Choroid plexus epithelial cell (primary cell): ENCODE results near the gene ZNF425.
"Not testable (repeated sequence)": the region's sequence is repeated elsewhere in the genome, so short reads cannot be mapped to it uniquely, and the experiment has no call there.

ENCODE experiments used
- DNase-seq: peaks from one replicate; pipeline ENCODE4 v3.0.0-alpha.2; 2010; ENCODE audit warnings: low read depth
- H3K4me3 ChIP-seq: 2 replicates; pipeline ENCODE4 v1.5.1; 2011; ENCODE audit warnings: low read depth, mild to moderate bottlenecking, control low read depth, low read length, moderate library complexity
- CTCF ChIP-seq: conservative IDR thresholded peaks from 2 replicates; pipeline ENCODE4 v1.5.1; 2011; ENCODE audit warnings: low read depth, mild to moderate bottlenecking, control low read depth, inconsistent platforms, low read length, moderate library complexity

Gene ZNF425

GRCh38 chr7:149147072-149147751 lies 21.1 kb upstream of the ZNF425 start, which contains the start of gene ZNF398:
TSS of gene ZNF398 (plus strand) at chr7:149147453. CDS start at chr7:149147743, 290 bp downstream.
- peak; percentile 45 for TF ChIP-seq CTCF
- peak; percentile 78 for DNase-seq
- peak within 1 kb of the TSS; percentile 86 for H3K4me3 ChIP-seq

GRCh38 chr7:149145031-149145845 lies 19.1 kb upstream of the ZNF425 start:
- no peak for DNase-seq
- TF ChIP-seq CTCF = no peak
- no peak overlapping the region for H3K4me3 ChIP-seq

- not testable (repeated sequence) for H3K4me3 ChIP-seq
These were observed 18.4 kb upstream of the ZNF425 start for GRCh38 chr7:149144436-149144922.

GRCh38 chr7:149141893-149142292 lies 15.8 kb upstream of the ZNF425 start:
- TF ChIP-seq CTCF = no peak
- no peak for DNase-seq
- no peak overlapping the region for H3K4me3 ChIP-seq

More at GRCh38 chr7:149144436-149144922, 18.4 kb upstream of the ZNF425 start:
- DNase-seq = not testable (repeated sequence)

- DNase-seq = no peak
- no peak overlapping the region for H3K4me3 ChIP-seq
- no peak for TF ChIP-seq CTCF
These were observed 14.7 kb upstream of the ZNF425 start for GRCh38 chr7:149140831-149141230.

- no peak for DNase-seq
- no peak overlapping the region for H3K4me3 ChIP-seq
- TF ChIP-seq CTCF = no peak
These were observed 10.0 kb upstream of the ZNF425 start for GRCh38 chr7:149136118-149136517.

GRCh38 chr7:149133028-149133710 lies 7.0 kb upstream of the ZNF425 start:
- H3K4me3 ChIP-seq = no peak overlapping the region
- no peak for TF ChIP-seq CTCF
- no peak for DNase-seq
